Uterus (tissue), 4 donors: ENCODE measurements around the gene STYXL1. TPM values are rescaled to one million over a fixed set of nuclear protein-coding genes. Genes with fewer than 3 reads are reported as not detected.
A peak's percentile ranks its signal among the peaks of the same experiment; 100 is the strongest.

Experiments used
- DNase-seq, 2 donors: peaks; one replicate each; pipeline ENCODE4 v3.0.0-alpha.2; 2019 to 2020
- H3K27ac ChIP-seq, 2 donors: fragments of 200-600 bp; sonication (generic); 1 replicate in 1 of 2; 2 replicates in 1 of 2; pipeline ENCODE4 v1.5.1; 2016 to 2018
- H3K27me3 ChIP-seq, 2 donors: fragments of 200-600 bp; sonication (generic); one replicate each; pipeline ENCODE4 v1.5.1; 2018 to 2019; ENCODE audit warnings: control low read depth in 1 of 2
- H3K36me3 ChIP-seq, 2 donors: fragments of 200-600 bp; sonication (generic); one replicate each; pipeline ENCODE4 v1.5.1; 2019; ENCODE audit warnings: control low read depth in 1 of 2
- H3K4me1 ChIP-seq, 2 donors: fragments of 200-600 bp; sonication (generic); one replicate each; pipeline ENCODE4 v1.5.1; 2018 to 2019; ENCODE audit warnings: control low read depth in 1 of 2
- H3K4me3 ChIP-seq, 2 donors: fragments of 200-600 bp; sonication (generic); 1 replicate in 1 of 2; 2 replicates in 1 of 2; pipeline ENCODE4 v1.5.1; 2018 to 2019; ENCODE audit warnings: mild to moderate bottlenecking in 1 of 2
- H3K9me3 ChIP-seq, 2 donors: fragments of 200-600 bp; sonication (generic); one replicate each; pipeline ENCODE4 v1.5.1; 2019; ENCODE audit warnings: control low read depth in 1 of 2
- POLR2A ChIP-seq, 2 donors: fragments of 450-650 bp; IDR thresholded peaks; one replicate each; pipeline ENCODE4 v1.6.1; 2016; ENCODE audit warnings: antibody characterized with exemption in 2 of 2, mild to moderate bottlenecking in 1 of 2, moderate library complexity in 1 of 2
- intact Hi-C: fragments of 100-400 bp; cut with DNase I; formaldehyde crosslinking; loops from one replicate; pipeline ENCODE4 v1.15.1; 2023; ENCODE audit warnings: low total_unique reads
- total RNA-seq, 4 donors: library from RNA; depleted of rRNA in 3 of 4; stranded (reverse); fragments of >200 nt in 3 of 4; gene quantifications; one replicate each; pipeline versions ENCODE4 v1.1.0 to v1.2.4, GENCODE V29; 2014 to 2023
- TF ChIP-seq, protein P1 (sequence below), 4 experiments: fragments of 200-600 bp in 2 of 4; fragments of 450-650 bp in 2 of 4; sonication (generic) in 2 of 4; IDR thresholded peaks; one replicate each; pipeline ENCODE4 v1.5.1; 2016 to 2019; ENCODE audit warnings: antibody characterized with exemption in 4 of 4, mild to moderate bottlenecking in 2 of 4, moderate library complexity in 1 of 4
- donor health status: DM: yes; HTN: yes; CAD: no.

STYXL1 gene
- total RNA-seq, 4 donors from 2014 or later, result 4.4 to 27.3 (median 14.1) TPM

DNA sequence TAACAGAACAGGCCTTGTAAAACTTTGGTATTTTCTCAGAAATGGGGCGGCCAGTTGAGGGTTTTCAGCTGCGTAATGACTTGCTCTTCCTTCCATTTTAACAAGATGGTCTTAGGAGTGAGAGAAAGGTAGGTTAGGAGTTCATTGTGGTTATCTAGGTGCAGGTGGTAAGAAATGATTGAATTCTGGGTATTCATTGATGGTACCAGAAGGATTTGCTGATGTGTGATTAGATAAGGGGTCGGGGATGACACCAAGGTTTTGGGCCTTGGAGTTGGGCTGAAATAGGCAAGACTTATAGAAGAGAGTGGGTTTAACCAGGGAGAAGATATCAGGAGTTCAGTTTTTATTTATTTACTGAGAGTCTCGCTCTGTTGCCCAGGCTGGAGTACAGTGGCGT is 2.7 kb upstream of the STYXL1 start:
- Histone ChIP-seq H3K36me3 (no peaks in the 10 kb centered on the region), H3K4me3 (no peak overlapping the region), H3K27ac (no peak overlapping the region), H3K27me3 (no peaks in the 10 kb centered on the region), H3K9me3 (no peaks in the 10 kb centered on the region), H3K4me1 (peaks cover 3 to 6% of the 10 kb centered on the region in 2 donors)
- no peak for DNase-seq
- intact Hi-C loops, result no loop called here
- TF ChIP-seq POLR2A (IDR thresholded peaks at IDR 0.05), result no peak
- TF ChIP-seq, protein P1, sequence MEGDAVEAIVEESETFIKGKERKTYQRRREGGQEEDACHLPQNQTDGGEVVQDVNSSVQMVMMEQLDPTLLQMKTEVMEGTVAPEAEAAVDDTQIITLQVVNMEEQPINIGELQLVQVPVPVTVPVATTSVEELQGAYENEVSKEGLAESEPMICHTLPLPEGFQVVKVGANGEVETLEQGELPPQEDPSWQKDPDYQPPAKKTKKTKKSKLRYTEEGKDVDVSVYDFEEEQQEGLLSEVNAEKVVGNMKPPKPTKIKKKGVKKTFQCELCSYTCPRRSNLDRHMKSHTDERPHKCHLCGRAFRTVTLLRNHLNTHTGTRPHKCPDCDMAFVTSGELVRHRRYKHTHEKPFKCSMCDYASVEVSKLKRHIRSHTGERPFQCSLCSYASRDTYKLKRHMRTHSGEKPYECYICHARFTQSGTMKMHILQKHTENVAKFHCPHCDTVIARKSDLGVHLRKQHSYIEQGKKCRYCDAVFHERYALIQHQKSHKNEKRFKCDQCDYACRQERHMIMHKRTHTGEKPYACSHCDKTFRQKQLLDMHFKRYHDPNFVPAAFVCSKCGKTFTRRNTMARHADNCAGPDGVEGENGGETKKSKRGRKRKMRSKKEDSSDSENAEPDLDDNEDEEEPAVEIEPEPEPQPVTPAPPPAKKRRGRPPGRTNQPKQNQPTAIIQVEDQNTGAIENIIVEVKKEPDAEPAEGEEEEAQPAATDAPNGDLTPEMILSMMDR (IDR thresholded peaks at IDR 0.05), result no peak

DNA sequence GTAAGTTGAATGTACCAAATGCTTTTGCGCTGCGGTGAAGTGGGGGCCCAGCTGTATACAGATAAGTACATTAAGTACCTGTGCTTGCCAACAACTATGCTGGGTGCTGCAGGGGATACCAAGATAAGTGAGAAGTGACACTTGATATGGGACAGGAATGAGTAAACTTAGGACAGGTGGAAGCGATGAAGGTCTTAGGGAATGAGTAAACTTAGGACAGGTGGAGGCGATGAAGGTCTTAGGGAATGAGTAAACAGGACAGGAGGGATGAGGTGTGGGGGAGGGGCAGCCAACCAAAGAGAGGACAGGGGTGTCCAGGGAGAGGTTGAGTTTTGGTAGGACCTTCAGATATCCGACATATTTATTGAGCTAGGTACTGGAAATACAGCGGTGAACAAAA is 1.5 kb upstream of the STYXL1 start:
- Histone ChIP-seq H3K27ac (no peak overlapping the region), H3K4me3 (peak overlapping the region in 1 of 2 donors; percentile 93)

DNA sequence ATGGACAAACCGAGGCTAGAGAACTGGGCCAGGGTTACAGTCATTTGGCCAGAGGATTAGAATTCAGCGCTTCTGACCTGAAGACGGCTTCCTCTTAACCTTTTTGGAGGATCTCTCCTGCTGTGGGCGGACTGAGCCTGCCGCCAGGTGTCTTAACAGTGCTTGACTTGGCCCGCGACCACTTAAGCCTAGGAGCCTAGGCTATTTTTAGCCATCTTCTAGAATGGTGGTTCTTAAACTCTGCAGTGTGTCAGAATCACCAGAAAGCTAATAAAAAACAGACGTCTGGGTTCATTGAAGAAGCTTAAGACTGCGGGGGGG is 828 bp upstream of the STYXL1 start:
- H3K9me3 ChIP-seq, result no peaks in the 10 kb centered on the region
- peaks cover 3 to 6% of the 10 kb centered on the region in 2 donors for H3K4me1 ChIP-seq
- no peaks in the 10 kb centered on the region for H3K27me3 ChIP-seq
- H3K27ac ChIP-seq, result peak overlapping the region; percentile 74 to 86
- DNase-seq, result no peak
- intact Hi-C loops, result no loop called here
- H3K36me3 ChIP-seq, result no peaks in the 10 kb centered on the region
- H3K4me3 ChIP-seq, result peak overlapping the region; percentile 81 to 93
- TF ChIP-seq, protein P1 (IDR thresholded peaks at IDR 0.05), result no peak
- TF ChIP-seq POLR2A (IDR thresholded peaks at IDR 0.05), result no peak

More for the DNA sequence above, 1.5 kb upstream of the STYXL1 start:
- no peak for DNase-seq
- TF ChIP-seq POLR2A (IDR thresholded peaks at IDR 0.05), result no peak
- TF ChIP-seq, protein P1 (IDR thresholded peaks at IDR 0.05), result no peak
- H3K4me1 ChIP-seq, result peaks cover 3 to 6% of the 10 kb centered on the region in 2 donors
- intact Hi-C loops, result no loop called here
- no peaks in the 10 kb centered on the region for H3K36me3 ChIP-seq
- no peaks in the 10 kb centered on the region for H3K27me3 ChIP-seq
- H3K9me3 ChIP-seq, result no peaks in the 10 kb centered on the region

DNA sequence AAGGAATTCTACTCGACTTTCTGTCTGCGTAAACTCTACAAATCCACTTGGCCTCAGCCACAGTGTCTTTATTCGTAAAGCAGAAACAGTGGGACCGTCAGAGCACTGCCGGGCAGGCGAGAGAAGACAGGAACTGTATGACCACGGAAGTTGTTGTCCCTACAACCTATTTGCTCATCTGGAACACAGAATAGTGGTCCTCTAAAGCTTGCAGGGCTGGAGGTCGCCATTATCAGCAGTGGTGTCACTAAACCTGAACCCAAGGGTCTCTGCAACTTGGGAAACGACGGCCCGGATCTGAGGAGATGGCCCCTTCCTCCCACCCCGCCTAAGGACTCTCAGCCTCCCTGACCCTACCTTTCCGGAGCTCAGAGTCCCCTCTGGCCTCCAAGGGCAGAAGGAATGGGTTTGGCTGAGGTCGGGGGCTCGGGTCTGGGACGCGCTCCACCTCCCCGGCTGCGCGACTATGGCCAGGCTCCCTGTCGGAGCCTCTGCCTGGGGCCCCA is 442 bp downstream of the STYXL1 start:
- intact Hi-C loops, result no loop called here
- peaks cover 3 to 6% of the 10 kb centered on the region in 2 donors for H3K4me1 ChIP-seq
- no peak for DNase-seq
- peak overlapping the region; percentile 74 to 86 for H3K27ac ChIP-seq
- no peaks in the 10 kb centered on the region for H3K36me3 ChIP-seq
- H3K4me3 ChIP-seq, result peak overlapping the region; percentile 81 to 93
- H3K27me3 ChIP-seq, result no peaks in the 10 kb centered on the region
- no peaks in the 10 kb centered on the region for H3K9me3 ChIP-seq
- no peak for TF ChIP-seq POLR2A (IDR thresholded peaks at IDR 0.05)
- TF ChIP-seq, protein P1 (IDR thresholded peaks at IDR 0.05), result no peak

DNA sequence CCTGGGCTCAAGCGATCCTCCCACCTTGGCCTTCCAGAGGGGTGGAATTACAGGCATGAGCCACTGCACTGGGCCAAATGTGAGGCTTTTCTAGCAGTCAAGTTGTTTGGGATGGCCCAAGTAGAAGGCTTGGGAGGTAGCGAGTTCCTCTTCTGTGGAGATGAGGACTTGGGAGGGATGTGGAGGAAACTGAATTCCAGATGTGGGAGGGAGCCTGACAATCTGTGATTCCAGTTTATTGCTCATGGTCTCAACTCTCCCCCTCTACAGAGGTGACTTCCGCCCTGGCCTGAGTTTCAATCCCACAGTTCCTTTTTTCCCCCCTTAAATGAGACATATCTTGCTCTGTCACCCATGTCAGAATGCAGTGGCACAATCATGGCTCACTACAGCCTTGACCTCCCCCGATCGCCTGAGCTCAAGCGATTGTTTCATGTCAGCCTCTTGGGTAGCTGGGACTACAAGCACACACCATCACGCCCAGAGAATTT is 3.4 kb downstream of the STYXL1 start:
- H3K4me3 ChIP-seq, result no peak overlapping the region
- intact Hi-C loops, result no loop called here
- no peak overlapping the region for H3K27ac ChIP-seq
- no peaks in the 10 kb centered on the region for H3K36me3 ChIP-seq
- H3K27me3 ChIP-seq, result no peaks in the 10 kb centered on the region
- no peaks in the 10 kb centered on the region for H3K9me3 ChIP-seq
- peaks cover 0 to 6% of the 10 kb centered on the region in 2 donors for H3K4me1 ChIP-seq
- no peak for TF ChIP-seq POLR2A (IDR thresholded peaks at IDR 0.05)
- TF ChIP-seq, protein P1 (IDR thresholded peaks at IDR 0.05), result no peak
- DNase-seq, result no peak
